PC-3 (cell line): Measurements from ENCODE around the gene SENP7.

Source experiments
- CTCF ChIP-seq: fragments of 300-600 bp; sonication (generic); conservative IDR thresholded peaks from 2 replicates; pipeline ENCODE4 v1.5.1; 2017; ENCODE audit warnings: antibody characterized with exemption, low read depth, mild to moderate bottlenecking, low read length
- EZH2 ChIP-seq: fragments of 300-600 bp; sonication (generic); IDR thresholded peaks from one replicate; pipeline ENCODE4 v1.6.1; 2017; ENCODE audit warnings: antibody characterized with exemption, mild to moderate bottlenecking, low read length; ENCODE audit not compliant: unreplicated experiment
- EZH2phosphoT487 ChIP-seq: fragments of 300-600 bp; sonication (generic); IDR thresholded peaks from 2 replicates; pipeline ENCODE4 v1.6.1; 2018; ENCODE audit warnings: mild to moderate bottlenecking, antibody characterized with exemption, low read length, borderline replicate concordance

- TF ChIP-seq CTCF (no peak), EZH2 (no peak), EZH2phosphoT487 (no peak)
Observed at GRCh38 chr3:101377209-101377608, 135.8 kb downstream of the SENP7 start.
